NCI-H2196 (cell line): ENCODE results near the gene CERS1.

Experiments used
- DNase-seq: peaks from one replicate; lab custom pipeline; 2025; ENCODE audit not compliant: unreplicated experiment; lab: John Stamatoyannopoulos, UW

CERS1 gene

DNA sequence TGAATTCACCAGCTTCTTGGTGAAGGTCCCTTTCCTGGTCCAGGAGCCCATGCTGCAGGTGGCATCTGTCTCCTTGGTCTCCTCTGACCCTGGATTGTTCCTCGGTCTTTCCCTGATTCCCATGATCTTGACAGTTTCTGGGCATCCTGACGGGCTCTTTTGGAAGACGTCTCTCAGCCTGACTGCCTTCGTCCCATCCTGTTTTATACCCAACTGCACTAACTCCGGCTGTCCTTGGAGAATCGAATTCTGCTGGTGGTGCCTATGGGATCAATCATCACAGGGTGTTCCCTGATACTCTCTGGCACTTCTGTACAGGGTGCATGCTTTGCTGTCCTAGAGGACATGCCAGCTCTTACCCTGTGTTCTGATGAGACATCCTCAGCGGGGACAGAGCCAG lies 19.1 kb downstream of the CERS1 start:
- no peak for DNase-seq

DNA sequence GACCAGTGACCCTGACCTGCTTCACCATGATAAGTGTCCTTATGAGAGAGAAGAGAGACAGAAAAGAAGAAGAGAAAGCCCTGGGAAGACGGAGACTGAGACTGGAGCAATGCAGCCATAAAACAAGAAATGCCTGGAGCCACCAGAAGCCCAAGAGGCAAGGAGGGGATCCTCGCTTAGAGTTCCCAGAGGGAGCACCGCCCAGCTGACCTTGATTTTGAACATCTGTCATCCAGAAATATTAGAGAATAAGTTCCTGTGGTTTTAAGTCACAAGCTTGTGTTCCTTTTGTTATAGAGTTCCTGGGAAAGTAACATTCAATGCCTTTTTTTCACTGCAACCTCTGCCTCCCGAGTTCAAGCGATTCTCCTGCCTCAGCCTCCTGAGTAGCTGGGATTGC lies 20.2 kb downstream of the CERS1 start:
- no peak for DNase-seq

- no peak for DNase-seq
Measured at GRCh38 chr19:18871543-18871942, 24.4 kb downstream of the CERS1 start.

DNA sequence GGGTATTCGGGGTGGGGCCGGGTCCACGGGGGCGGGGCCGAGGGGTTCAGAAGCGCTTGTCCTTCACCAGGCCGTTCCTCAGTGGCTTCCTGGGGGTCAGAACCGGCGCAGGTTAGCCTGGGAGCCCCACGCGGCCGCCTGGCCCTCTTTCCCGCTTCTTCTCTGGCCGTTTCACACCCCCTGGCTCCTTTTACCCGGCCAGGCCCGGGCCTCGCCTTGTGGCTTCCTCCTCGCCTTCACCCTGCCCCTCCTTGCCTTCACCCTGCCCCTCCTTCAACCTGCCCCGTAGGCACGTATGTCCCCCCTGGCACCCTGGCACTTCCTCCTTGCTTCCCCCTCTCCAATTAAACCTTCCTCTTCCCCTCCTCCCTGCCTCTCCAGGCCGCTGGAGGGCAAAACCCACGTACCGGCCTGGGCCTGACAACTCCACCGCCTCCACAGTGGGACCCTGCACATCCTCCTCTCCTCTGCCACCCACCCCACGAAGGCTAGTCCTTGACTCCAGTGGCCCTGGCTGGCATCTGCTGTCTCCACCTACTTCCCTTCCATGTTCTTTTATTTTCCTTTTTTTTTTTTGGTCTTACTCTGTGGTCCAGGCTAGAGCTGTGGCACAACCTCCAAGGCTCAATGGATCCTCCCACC lies 25.3 kb downstream of the CERS1 start:
- no peak for DNase-seq

- no peak for DNase-seq
Measured at GRCh38 chr19:18869781-18870530, 26.0 kb downstream of the CERS1 start.

GRCh38 chr19:18869023-18869618 lies 26.8 kb downstream of the CERS1 start:
- no peak for DNase-seq

DNA sequence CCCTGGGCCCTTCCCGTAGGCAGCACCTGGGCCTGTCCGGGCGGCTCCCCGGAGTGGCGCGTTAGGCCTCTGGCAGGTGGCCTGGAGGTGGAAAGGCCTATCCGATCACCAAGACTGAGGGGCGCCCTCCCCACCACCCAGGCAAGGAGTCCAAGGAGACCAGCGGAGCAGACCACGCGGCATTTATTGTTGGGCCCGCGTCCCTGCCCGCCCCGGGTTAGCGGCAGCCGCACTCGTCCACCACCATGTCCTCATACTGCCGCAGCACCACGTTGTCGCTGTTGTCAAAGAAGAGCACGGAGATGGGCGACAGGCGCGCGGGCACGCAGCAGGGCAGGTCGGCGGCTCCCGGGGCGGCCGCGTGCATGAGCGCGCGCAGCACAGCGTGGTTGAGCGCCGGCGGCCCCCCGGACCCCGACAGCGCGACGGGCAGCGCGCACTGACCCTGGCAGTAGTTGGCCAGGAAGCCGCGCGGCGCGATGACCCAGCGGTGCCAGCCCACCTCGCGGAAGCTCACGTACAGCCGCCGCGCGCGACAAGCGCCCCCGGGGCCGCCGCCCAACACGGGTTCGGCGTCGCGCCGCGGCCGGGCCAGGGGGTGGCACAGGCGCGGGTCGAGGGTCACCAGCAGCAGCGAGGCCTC lies 27.5 kb downstream of the CERS1 start:
- no peak for DNase-seq

GRCh38 chr19:18867751-18868150 lies 28.2 kb downstream of the CERS1 start:
- no peak for DNase-seq

DNA sequence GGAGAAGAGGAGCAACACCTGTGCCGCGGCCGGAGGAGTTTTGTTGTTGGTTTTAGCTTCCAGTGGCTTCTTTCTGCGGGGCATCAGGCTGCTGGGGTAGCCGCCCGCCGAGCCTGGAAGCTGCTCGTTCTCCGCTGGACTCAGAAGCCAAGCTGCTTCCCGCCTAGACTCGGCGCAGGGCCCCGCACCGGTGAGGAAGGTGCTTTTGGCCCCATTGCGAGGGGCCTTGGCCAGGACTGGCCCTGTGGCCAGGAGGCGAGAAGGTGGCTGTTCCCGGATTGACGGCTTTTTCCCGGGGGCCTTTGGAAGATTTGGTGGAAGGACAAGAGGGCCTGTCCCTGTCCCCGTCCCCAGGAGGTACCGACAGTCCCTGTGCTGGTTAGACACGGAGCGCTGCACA lies 28.8 kb downstream of the CERS1 start:
- DNase-seq = no peak

DNA sequence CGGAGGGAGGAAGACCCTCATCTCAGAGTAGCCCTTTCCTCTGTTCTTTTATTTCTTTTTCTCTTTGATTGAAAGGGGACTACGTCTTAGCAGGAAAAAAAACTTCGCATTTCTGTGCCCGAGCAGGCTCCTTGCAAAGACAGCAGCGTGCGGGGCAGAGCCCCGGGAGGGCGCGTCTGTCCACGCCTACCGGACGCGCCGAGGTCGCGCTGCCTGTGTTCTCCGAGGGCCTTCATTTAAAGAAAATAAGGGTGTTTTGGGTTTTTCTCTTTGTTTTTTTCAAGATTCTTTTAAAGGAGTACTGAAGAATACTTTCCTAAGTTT lies 29.2 kb downstream of the CERS1 start:
- DNase-seq = no peak

- DNase-seq = peak; percentile 15
Measured at GRCh38 chr19:18865973-18866799, 29.8 kb downstream of the CERS1 start.

GRCh38 chr19:18865106-18865972 lies 30.6 kb downstream of the CERS1 start:
- no peak for DNase-seq

DNA sequence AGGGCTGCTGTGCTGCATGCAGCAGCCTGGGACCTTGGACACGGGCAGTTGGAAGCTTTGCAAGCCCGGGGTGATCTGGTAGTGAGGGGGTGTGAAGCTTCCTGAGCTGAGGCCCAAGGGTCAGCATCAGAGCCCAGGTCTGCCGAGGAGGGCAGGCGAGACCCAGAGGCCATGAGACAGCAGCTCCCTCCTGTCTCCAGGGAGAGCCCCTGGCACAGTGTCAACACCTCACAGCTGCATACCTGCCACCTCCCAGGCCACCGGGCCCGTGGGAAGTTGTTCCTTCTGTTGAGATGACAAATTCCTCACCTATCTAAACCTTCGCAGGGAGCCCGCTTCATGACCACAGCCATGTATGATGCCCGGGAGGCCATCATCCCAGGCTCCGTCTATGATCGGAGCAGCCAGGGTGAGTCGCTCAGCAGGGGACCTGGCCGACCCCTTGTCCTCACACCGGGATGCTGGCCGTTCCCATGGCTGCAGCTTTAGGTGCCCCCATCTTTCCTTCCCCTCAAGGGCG lies 32.1 kb downstream of the CERS1 start:
- no peak for DNase-seq

DNA sequence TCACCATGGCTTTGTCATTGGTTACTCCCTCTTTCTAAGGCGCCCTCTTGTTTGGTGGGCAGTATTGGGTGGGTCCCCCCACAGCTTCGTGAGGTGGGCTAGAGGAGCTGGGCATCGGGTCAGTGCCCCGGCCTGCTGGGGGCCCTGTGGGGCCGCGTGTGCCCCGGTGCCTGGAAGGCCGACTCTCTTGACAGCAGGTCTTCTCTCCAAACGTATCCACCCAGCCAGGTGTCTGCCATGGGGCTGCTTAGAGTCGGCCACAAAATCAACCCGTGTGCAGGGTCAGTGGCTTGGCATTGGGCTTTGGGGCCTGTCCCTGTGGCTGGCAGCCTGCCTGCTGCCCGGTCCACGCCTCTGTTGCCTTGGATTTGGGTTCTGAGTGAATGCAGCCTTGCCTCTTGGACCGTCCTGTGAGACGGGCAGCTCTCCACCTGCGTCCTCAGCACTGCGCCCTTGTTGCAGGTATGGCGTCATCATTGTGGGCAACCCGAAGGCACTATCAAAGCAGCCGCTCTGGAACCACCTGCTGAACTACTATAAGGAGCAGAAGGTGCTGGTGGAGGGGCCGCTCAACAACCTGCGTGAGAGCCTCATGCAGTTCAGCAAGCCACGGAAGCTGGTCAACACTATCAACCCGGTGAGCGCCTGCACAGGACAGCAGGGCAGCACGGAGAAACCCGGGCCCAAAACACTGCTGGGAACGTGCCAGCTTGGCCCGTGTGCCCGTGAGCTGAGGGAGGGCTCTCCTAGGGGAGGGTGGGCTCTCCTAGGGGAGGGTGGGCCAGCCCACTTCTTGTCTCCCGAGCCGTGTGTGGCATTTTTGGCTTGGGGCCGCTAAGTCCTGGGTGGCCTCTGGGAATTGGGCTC lies 32.7 kb downstream of the CERS1 start:
- no peak for DNase-seq

- no peak for DNase-seq
Measured at GRCh38 chr19:18861917-18862316, 34.0 kb downstream of the CERS1 start.

GRCh38 chr19:18861235-18861634 lies 34.7 kb downstream of the CERS1 start:
- DNase-seq = no peak

- no peak for DNase-seq
Measured at GRCh38 chr19:18860725-18861124, 35.2 kb downstream of the CERS1 start.

DNA sequence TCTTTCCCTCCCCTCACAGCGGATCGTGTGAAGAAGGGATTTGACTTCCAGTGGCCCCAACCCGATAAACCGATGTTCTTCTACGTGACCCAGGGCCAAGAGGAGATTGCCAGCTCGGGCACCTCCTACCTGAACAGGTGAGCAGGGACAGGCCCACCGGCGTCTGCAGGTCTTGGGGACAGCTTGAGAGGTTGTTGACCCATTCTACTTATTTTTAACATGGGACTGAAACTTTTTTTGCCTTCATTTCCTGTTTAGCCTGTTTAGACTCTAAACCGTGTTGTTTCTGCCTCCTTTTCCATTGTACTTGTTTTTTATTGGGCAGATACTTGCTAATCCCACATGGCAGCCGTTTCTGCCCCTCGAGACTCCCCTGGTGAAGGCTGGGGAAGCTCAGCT lies 35.7 kb downstream of the CERS1 start:
- DNase-seq = no peak

- no peak for DNase-seq
Measured at GRCh38 chr19:18859676-18860301, 36.2 kb downstream of the CERS1 start.
